BLaER1 (cell line): ENCODE results near the gene MCF2L.

Experiments used
- H3K27ac ChIP-seq: shearing (Covaris generic); formaldehyde crosslinking; 2 replicates; pipeline ENCODE4 v1.8.1; 2022
- H3K27me3 ChIP-seq: shearing (Covaris generic); formaldehyde crosslinking; 2 replicates; pipeline ENCODE4 v1.8.1; 2022
- H3K36me3 ChIP-seq: shearing (Covaris generic); formaldehyde crosslinking; 2 replicates; pipeline ENCODE4 v1.8.1; 2022
- H3K4me1 ChIP-seq: shearing (Covaris generic); formaldehyde crosslinking; 2 replicates; pipeline ENCODE4 v1.8.1; 2022
- H3K4me2 ChIP-seq: shearing (Covaris generic); formaldehyde crosslinking; 2 replicates; pipeline ENCODE4 v1.8.1; 2022
- H3K4me3 ChIP-seq: shearing (Covaris generic); formaldehyde crosslinking; 2 replicates; pipeline ENCODE4 v1.8.1; 2022
- H3K9ac ChIP-seq: shearing (Covaris generic); formaldehyde crosslinking; 2 replicates; pipeline ENCODE4 v1.8.1; 2022
- H3K9me3 ChIP-seq: shearing (Covaris generic); formaldehyde crosslinking; 2 replicates; pipeline ENCODE4 v1.8.1; 2022
- H4K20me1 ChIP-seq: shearing (Covaris generic); formaldehyde crosslinking; 2 replicates; pipeline ENCODE4 v1.8.1; 2022
- Cebpa-rat ChIP-seq: shearing (Covaris generic); IDR thresholded peaks from 2 replicates; pipeline ENCODE4 v1.8.1; 2022

Gene MCF2L

DNA sequence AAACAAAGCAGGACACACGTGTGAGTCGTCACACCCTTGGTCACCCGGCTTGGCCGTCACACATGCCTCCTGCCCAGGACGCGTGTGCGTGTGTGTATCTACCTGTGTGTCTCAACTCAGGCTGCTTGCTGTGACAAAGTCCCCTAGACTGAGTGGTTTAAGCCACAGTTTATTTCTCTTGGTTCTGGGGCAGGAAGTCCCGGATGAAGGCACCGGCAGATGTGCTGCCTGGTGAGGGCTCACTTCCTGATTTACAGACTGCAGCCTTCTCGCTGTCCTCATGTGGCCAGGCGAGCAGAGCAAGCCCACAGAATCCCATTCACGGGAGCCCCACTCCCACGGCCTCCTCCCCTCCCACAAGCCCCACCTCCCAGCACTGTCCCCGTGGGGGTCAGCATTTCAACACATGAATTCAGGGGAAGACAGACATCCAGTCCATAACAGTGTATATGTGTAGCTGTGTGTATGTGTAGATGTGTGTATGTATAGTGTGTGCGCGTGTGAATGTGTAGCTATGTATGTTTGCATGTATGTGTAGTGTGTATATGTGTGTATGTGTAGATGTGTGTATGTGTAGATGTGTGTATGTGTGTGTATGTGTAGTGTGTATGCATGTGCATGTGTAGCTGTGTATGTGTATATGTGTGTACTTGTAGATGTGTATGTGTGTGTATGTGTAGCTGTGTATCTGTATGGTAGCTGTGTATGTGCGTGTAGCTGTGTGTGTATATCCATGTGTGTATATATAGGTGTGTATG is 51.5 kb downstream of the MCF2L start:
- H3K4me3 ChIP-seq = no peak overlapping the region
- no peak overlapping the region for H3K9ac ChIP-seq
- H3K4me2 ChIP-seq = peak overlapping the region; percentile 53
- H4K20me1 ChIP-seq = peaks cover 27% of the 10 kb centered on the region; the same call in 1 of the 2 replicates
- no peaks in the 10 kb centered on the region for H3K36me3 ChIP-seq
- H3K27me3 ChIP-seq = peaks cover 63% of the 10 kb centered on the region
- no peak for TF ChIP-seq Cebpa-rat
- H3K4me1 ChIP-seq = peaks cover 18% of the 10 kb centered on the region
- H3K27ac ChIP-seq = no peak overlapping the region
- H3K9me3 ChIP-seq = no peaks in the 10 kb centered on the region

DNA sequence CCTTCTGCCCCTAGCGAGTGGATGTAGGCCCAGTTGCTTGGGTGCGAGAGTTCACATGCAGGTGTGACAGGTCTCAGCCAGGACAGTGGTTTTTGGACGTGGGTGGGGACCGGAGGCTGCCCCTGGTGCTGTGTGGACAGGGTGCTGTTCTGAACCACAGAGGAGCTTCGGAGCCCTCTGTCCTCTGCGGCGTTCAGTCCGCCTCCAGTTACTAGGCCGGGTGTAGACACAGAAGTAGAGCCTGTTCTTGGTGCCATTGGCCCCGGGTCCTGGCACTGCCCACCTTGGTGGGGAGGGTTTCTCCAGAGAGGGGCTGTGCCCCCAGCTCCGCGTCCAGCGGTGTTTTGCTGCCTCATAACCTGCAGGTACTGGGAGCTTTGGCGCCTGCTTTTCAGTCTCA is 52.4 kb downstream of the MCF2L start:
- H3K4me2 ChIP-seq = no peak overlapping the region
- no peaks in the 10 kb centered on the region for H3K36me3 ChIP-seq
- peaks cover 23% of the 10 kb centered on the region; the same call in 1 of the 2 replicates for H4K20me1 ChIP-seq
- peaks cover 12% of the 10 kb centered on the region for H3K4me1 ChIP-seq
- H3K9ac ChIP-seq = no peak overlapping the region
- TF ChIP-seq Cebpa-rat = no peak
- peaks cover 63% of the 10 kb centered on the region for H3K27me3 ChIP-seq
- H3K4me3 ChIP-seq = no peak overlapping the region
- H3K27ac ChIP-seq = no peak overlapping the region
- no peaks in the 10 kb centered on the region for H3K9me3 ChIP-seq

DNA sequence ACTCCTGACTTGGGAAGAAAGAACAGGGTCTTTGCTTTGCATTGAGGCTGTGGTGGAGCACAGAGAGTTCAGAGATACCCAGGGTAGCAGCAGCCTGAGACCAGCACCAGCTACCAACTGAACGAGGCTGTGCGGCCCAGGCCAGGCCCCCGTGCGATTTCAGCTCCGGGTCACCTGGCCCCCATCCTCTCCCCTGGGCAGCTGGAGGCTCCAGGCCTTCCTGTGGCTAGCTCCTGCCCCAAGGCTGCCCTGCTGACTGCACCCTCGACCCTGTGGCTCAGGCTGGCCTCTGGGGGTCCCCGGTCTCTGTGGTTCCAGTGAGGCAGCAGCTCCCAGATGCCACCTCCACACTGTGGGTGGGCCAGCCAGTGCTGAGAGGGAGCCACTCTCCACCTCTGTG is 52.8 kb downstream of the MCF2L start:
- peaks cover 64% of the 10 kb centered on the region for H3K27me3 ChIP-seq
- no peak overlapping the region for H3K4me3 ChIP-seq
- no peak for TF ChIP-seq Cebpa-rat
- peaks cover 12% of the 10 kb centered on the region for H3K4me1 ChIP-seq
- H4K20me1 ChIP-seq = peaks cover 28% of the 10 kb centered on the region; the same call in 1 of the 2 replicates
- H3K9me3 ChIP-seq = no peaks in the 10 kb centered on the region
- no peak overlapping the region for H3K4me2 ChIP-seq
- no peak overlapping the region for H3K9ac ChIP-seq
- no peaks in the 10 kb centered on the region for H3K36me3 ChIP-seq
- no peak overlapping the region for H3K27ac ChIP-seq

DNA sequence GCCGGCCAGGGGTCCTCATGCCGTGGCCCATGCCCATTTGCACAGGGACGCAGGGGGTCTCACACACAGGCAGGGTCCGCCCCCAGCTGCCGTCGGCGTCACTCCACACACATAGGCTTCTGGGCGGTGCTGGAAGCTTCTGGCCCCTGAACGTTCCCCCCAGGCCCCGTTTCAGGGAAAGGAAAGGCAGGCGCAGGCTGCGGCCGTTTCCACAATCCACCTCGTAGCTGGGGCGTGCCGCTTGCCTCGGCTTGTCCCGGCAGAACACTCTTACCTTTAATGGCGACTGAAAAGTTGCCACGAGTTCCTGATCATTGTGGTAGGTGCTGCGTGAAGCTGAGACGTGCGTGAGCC is 53.4 kb downstream of the MCF2L start:
- Histone ChIP-seq H4K20me1 (peaks cover 33% of the 10 kb centered on the region; the same call in 1 of the 2 replicates), H3K4me1 (peaks cover 12% of the 10 kb centered on the region), H3K4me3 (no peak overlapping the region), H3K36me3 (no peaks in the 10 kb centered on the region), H3K4me2 (no peak overlapping the region), H3K27ac (no peak overlapping the region), H3K27me3 (peaks cover 64% of the 10 kb centered on the region), H3K9ac (no peak overlapping the region), H3K9me3 (no peaks in the 10 kb centered on the region)
- TF ChIP-seq Cebpa-rat = no peak

DNA sequence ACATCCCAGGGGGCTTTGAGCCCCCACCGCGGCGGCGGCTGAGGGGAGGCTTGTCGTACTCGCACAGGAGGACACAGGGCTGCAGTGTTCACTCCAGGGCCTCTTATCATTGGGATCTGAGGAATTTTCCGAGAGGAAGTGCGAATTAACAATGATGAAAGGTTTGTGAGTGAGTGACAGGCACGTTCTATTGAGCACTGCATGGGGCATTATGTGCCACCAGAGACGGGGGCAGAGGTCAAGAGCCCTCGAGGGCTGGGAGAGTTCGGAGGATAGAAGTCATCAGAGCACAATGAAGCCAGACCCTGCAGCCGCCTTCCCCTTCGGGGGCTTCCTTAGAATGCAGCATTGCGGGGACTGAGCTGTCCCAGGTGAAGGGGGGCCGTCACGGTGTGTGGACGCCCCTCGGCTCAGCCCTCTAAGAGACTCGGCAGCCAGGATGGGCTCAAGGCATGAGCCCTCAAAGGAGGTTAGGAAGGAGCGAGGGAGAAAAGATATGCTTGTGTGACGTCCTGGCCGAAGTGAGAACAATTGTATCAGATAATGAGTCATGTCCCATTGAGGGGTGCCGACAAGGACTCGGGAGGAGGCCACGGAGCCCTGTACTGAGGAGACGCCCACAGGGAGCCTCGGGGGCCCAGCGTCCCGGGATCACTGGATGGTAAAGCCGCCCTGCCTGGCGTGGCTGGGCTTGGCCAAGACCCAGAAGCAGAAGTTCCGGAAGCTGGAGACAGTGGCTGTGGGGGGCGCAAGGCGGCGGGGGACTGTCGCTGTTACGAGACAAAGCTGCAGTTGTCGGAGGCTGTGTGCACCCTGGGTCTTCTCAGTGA is 53.9 kb downstream of the MCF2L start:
- Histone ChIP-seq H3K9ac (no peak overlapping the region), H3K36me3 (no peaks in the 10 kb centered on the region), H3K4me3 (no peak overlapping the region), H3K4me2 (no peak overlapping the region), H4K20me1 (peaks cover 39% of the 10 kb centered on the region; the same call in 1 of the 2 replicates), H3K9me3 (no peaks in the 10 kb centered on the region), H3K27ac (no peak overlapping the region), H3K4me1 (peaks cover 12% of the 10 kb centered on the region), H3K27me3 (peaks cover 64% of the 10 kb centered on the region)
- no peak for TF ChIP-seq Cebpa-rat

DNA sequence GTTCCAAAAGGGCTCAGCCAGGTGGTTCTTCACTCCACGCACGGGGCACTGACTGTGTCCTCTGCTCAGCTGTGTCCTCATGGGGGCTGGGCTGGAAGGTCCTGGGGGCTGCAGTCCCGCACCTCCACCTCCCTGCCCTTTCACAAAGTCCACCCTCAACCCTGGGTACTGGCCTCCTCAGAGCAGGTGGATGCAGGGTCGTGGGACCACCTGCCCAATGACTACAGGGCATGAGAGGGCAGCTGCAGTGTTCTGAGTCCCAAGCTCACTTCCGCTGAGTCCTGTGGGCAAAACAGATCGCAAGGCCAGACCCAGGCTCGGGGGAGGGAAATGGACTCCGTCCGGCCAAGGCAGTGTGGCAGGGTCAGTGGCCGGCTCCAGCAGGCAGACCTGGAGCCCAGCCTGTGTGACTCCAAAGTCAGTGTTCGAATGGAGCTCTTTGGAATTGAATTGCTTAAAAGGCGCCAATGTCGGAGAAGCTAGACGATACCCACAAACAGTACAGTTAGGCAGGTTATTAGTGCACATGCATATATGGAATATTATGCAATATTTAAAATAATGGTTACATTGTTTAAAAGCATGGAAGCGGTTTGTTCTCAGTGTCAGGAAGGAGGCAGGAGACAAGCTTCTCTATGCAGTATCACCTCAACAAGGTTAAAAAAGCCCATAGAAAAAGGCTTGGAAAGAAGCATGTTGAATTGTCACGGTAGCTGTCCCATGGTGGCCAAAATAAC is 54.8 kb downstream of the MCF2L start:
- H3K9me3 ChIP-seq = no peaks in the 10 kb centered on the region
- no peak for TF ChIP-seq Cebpa-rat
- no peak overlapping the region for H3K4me2 ChIP-seq
- H3K27me3 ChIP-seq = peaks cover 65% of the 10 kb centered on the region
- H3K4me3 ChIP-seq = no peak overlapping the region
- no peak overlapping the region for H3K27ac ChIP-seq
- H3K36me3 ChIP-seq = no peaks in the 10 kb centered on the region
- H4K20me1 ChIP-seq = peaks cover 39% of the 10 kb centered on the region; the same call in 1 of the 2 replicates
- H3K4me1 ChIP-seq = peaks cover 12% of the 10 kb centered on the region
- no peak overlapping the region for H3K9ac ChIP-seq

DNA sequence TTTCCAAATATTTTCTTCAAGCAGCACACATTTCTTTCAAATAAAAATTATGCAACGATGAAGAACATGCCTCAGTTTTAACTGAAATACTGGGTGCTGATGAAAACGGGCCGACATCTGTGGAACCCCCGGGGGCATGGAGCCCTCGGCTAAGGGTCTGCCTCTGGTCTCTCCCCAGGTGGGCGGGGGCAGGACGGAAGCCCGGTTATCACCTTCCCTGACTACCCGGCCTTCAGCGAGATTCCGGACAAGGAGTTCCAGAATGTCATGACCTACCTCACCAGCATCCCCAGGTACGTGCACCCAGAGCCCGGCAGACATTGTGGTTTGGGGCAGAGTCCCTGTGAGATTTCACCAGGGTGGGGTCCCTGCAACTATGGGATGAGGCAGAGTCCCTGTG is 55.5 kb downstream of the MCF2L start:
- peaks cover 12% of the 10 kb centered on the region for H3K4me1 ChIP-seq
- no peak overlapping the region for H3K27ac ChIP-seq
- no peak overlapping the region for H3K4me2 ChIP-seq
- peaks cover 66% of the 10 kb centered on the region for H3K27me3 ChIP-seq
- no peak overlapping the region for H3K9ac ChIP-seq
- H3K36me3 ChIP-seq = no peaks in the 10 kb centered on the region
- peaks cover 44% of the 10 kb centered on the region; the same call in 1 of the 2 replicates for H4K20me1 ChIP-seq
- no peak overlapping the region for H3K4me3 ChIP-seq
- no peak for TF ChIP-seq Cebpa-rat
- no peaks in the 10 kb centered on the region for H3K9me3 ChIP-seq

DNA sequence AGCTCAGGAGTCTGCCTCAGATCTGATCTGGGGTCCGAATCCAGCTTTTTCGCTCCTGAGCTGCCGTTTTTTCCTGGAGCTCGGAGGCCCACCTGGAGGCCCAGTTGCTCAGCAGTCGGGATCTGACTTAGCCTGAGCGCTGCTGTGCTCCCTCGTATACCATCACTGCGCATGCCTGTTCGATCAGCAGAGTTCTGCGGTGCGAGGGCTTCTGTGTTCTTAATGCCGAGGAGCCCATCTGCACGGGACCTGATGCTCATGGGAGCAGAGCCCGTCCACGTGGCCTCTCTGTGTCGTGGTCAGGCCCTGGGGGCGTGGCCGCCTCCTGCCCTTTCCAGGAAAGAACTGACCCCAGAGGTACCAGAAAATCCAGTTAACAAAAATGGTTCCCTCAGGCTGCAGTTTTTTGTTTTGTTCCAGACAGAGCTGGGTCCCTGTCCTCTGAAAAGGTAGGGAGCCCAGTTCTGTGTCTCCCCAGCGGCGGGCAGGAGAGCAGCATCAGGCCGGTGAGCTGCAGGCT is 57.4 kb downstream of the MCF2L start:
- Histone ChIP-seq H3K4me2 (no peak overlapping the region), H3K36me3 (no peaks in the 10 kb centered on the region), H3K4me3 (no peak overlapping the region), H3K4me1 (no peaks in the 10 kb centered on the region), H3K9me3 (no peaks in the 10 kb centered on the region), H4K20me1 (peaks cover 44% of the 10 kb centered on the region; the same call in 1 of the 2 replicates), H3K27ac (no peak overlapping the region), H3K27me3 (peaks cover 66% of the 10 kb centered on the region), H3K9ac (no peak overlapping the region)
- TF ChIP-seq Cebpa-rat = no peak

DNA sequence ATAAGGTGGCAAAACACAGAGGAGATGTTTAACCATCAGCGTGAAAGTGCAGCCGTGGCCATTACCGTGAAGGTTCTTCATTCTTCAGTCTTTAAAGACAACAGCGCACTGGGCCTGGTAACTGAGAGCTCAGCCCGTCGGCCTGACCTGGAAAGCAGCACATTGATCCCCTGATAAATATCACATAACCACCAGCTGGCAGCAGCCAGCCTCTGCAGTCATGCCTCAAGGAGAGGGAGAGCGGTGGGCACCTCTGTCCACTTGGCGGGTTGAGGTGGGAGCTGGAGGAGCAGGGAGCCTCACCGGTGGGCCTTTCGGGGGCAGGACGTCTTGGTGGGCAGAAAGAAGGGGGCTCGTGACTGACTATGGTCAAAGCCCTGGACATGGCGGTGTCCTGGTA is 58.1 kb downstream of the MCF2L start:
- Histone ChIP-seq H3K9ac (no peak overlapping the region), H3K36me3 (no peaks in the 10 kb centered on the region), H3K27ac (no peak overlapping the region), H4K20me1 (peaks cover 44% of the 10 kb centered on the region; the same call in 1 of the 2 replicates), H3K4me1 (no peaks in the 10 kb centered on the region), H3K27me3 (peaks cover 66% of the 10 kb centered on the region), H3K4me3 (no peak overlapping the region), H3K4me2 (no peak overlapping the region), H3K9me3 (no peaks in the 10 kb centered on the region)
- TF ChIP-seq Cebpa-rat = no peak
